Endothelial cell of umbilical vein (primary cell): ENCODE measurements around the gene PCBD1. TPM values are rescaled to one million over a fixed set of nuclear protein-coding genes. Genes with fewer than 3 reads are reported as not detected.

ENCODE experiments used
- BruUV-seq: library from RNA; stranded (reverse); fragments of 400-500 nt; replicated peaks from 2 replicates; lab custom pipeline; 2021; lab: Mats Ljungman, UMichigan
- CTCF ChIA-PET: fragments of 300-600, 350-600 bp; sonication (Branson Sonifier 250); formaldehyde crosslinking; loops from one replicate; lab custom pipeline; 2021; ENCODE audit warnings: antibody characterized with exemption, inconsistent platforms; lab: Charles Lee
- POLR2A ChIA-PET: fragments of 300-600, 350-600 bp; sonication (Branson Sonifier 250); formaldehyde crosslinking; loops from one replicate; lab custom pipeline; 2021; ENCODE audit warnings: antibody characterized with exemption, inconsistent platforms; lab: Charles Lee
- DNase-seq: peaks from one replicate; pipeline ENCODE4 v3.0.0-alpha.2; 2011; ENCODE audit warnings: low read depth, low spot score
- FAIRE-seq: peaks from 2 replicates; lab custom pipeline; 2011; peaks lifted over from hg19 to GRCh38; lab: Jason Lieb, UNC
- H2AFZ ChIP-seq: 2 replicates; pipeline ENCODE4 v1.6.0; 2012; ENCODE audit warnings: low read depth, low read length, control low read depth, inconsistent platforms
- H3K27ac ChIP-seq: 2 replicates; pipeline ENCODE4 v1.5.1; 2011; ENCODE audit warnings: low read depth, mild to moderate bottlenecking, control low read depth, low read length, moderate library complexity; ENCODE audit not compliant: insufficient read depth
- H3K27me3 ChIP-seq, 2 experiments: 2 replicates each; pipeline versions ENCODE4 v1.6.0 to v1.6.1; 2011; ENCODE audit warnings: low read length in 2 of 2, mixed read lengths in 1 of 2; ENCODE audit not compliant: control insufficient read depth in 2 of 2, insufficient read depth in 2 of 2
- H3K36me3 ChIP-seq, 2 experiments: 2 replicates in 1 of 2; 3 replicates in 1 of 2; pipeline ENCODE4 v1.5.1; 2011; ENCODE audit warnings: low read length in 2 of 2, mild to moderate bottlenecking in 1 of 2, moderate library complexity in 1 of 2; ENCODE audit not compliant: control insufficient read depth in 2 of 2, insufficient read depth in 2 of 2; ENCODE audit errors: extremely low read depth in 1 of 2
- H3K4me1 ChIP-seq: 3 replicates; pipeline ENCODE4 v1.5.1; 2011; ENCODE audit warnings: mild to moderate bottlenecking, low read length; ENCODE audit not compliant: control insufficient read depth, insufficient read depth; ENCODE audit errors: extremely low read depth
- H3K4me2 ChIP-seq: 2 replicates; pipeline ENCODE4 v1.6.1; 2011; ENCODE audit warnings: low read length, control low read depth, mixed read lengths; ENCODE audit not compliant: insufficient read depth
- H3K4me3 ChIP-seq, 3 experiments: fragments of 200-600 bp in 1 of 3; sonication (generic), shearing (Covaris generic) in 1 of 3; replicated peaks in 1 of 3; 2 replicates each; pipeline ENCODE4 v1.5.1; 2011 to 2016; ENCODE audit warnings: control low read depth in 3 of 3, low read length in 3 of 3, mild to moderate bottlenecking in 2 of 3, inconsistent platforms in 1 of 3, low read depth in 1 of 3, moderate library complexity in 1 of 3; ENCODE audit not compliant: insufficient read depth in 1 of 3
- H3K79me2 ChIP-seq: 2 replicates; pipeline ENCODE4 v1.6.0; 2012; ENCODE audit warnings: low read length, inconsistent platforms; ENCODE audit not compliant: control insufficient read depth, insufficient read depth
- H3K9ac ChIP-seq: replicated peaks from 2 replicates; pipeline ENCODE3; 2011; ENCODE audit warnings: low read length, control low read depth; ENCODE audit not compliant: insufficient read depth; ENCODE audit errors: extremely low read depth
- H3K9me1 ChIP-seq: replicated peaks from 3 replicates; pipeline ENCODE4 v1.6.0; 2011; ENCODE audit warnings: mild to moderate bottlenecking, low read length; ENCODE audit not compliant: control insufficient read depth, insufficient read depth; ENCODE audit errors: extremely low read depth
- H3K9me3 ChIP-seq: replicated peaks from 2 replicates; pipeline ENCODE4 v1.5.1; 2012; ENCODE audit warnings: low read length, inconsistent platforms; ENCODE audit not compliant: control insufficient read depth, insufficient read depth
- H4K20me1 ChIP-seq: replicated peaks from 2 replicates; pipeline ENCODE3; 2011; ENCODE audit warnings: mild to moderate bottlenecking, low read length; ENCODE audit not compliant: control insufficient read depth, insufficient read depth; ENCODE audit errors: extremely low read depth
- EZH2 ChIP-seq: IDR thresholded peaks from 2 replicates; pipeline ENCODE4 v1.6.1; 2012; ENCODE audit warnings: borderline replicate concordance, low read depth, mild to moderate bottlenecking, moderate library complexity, low read length, inconsistent platforms; ENCODE audit not compliant: severe bottlenecking
- FOS ChIP-seq: IDR thresholded peaks from 2 replicates; pipeline ENCODE4 v1.6.1; 2011; ENCODE audit warnings: mild to moderate bottlenecking, low read length, moderate library complexity, borderline replicate concordance; ENCODE audit not compliant: insufficient read depth
- GATA2 ChIP-seq: IDR thresholded peaks from 2 replicates; pipeline ENCODE4 v1.7.0; 2011; ENCODE audit warnings: low read depth, mild to moderate bottlenecking, moderate library complexity, mixed read lengths, low read length; ENCODE audit not compliant: insufficient read length, insufficient read depth
- JUN ChIP-seq: IDR thresholded peaks from 2 replicates; pipeline ENCODE4 v1.6.1; 2011; ENCODE audit warnings: borderline replicate concordance, low read depth; ENCODE audit not compliant: insufficient read length, insufficient read depth
- MYC ChIP-seq: IDR thresholded peaks from one replicate; pipeline ENCODE4 v1.6.1; 2011; ENCODE audit warnings: mild to moderate bottlenecking, low read depth, low read length
- POLR2A ChIP-seq: IDR thresholded peaks from 2 replicates; pipeline ENCODE4 v1.6.1; 2012; ENCODE audit warnings: low read depth, mild to moderate bottlenecking, control low read depth, low read length
- POLR2AphosphoS5 ChIP-seq: IDR thresholded peaks from 2 replicates; pipeline ENCODE4 v1.6.1; 2012; ENCODE audit warnings: low read depth, mild to moderate bottlenecking, control low read depth, low read length, moderate library complexity; ENCODE audit not compliant: insufficient read depth
- dilution Hi-C: fragments of 300-500 bp; cut with MboI; formaldehyde crosslinking; loops from one replicate; pipeline ENCODE4 v1.15.0; 2019; ENCODE audit warnings: low sequenced_read_pairs; ENCODE audit not compliant: extremely low pct_ligation_motif_present
- intact Hi-C: fragments of 100-400 bp; cut with micrococcal nuclease; formaldehyde crosslinking; loops from one replicate; pipeline ENCODE4 v1.10.0; 2022
- polyA plus RNA-seq, 4 experiments: library from polyadenylated mRNA; depleted of rRNA in 3 of 4; stranded (reverse) in 3 of 4; unstranded in 1 of 4; fragments of >200 nt; gene quantifications; 2 replicates each; pipeline versions ENCODE4 v1.2.1 to v1.2.3, GENCODE V29; 2011 to 2012; ENCODE audit warnings: missing spikeins in 1 of 4
- total RNA-seq: library from RNA; stranded (reverse); gene quantifications from 2 replicates; pipeline ENCODE4 v1.2.3, GENCODE V29; 2021
- TF ChIP-seq, protein P1 (sequence below): IDR thresholded peaks from 2 replicates; pipeline ENCODE4 v1.6.1; 2011; ENCODE audit not compliant: insufficient read depth, insufficient read length
- TF ChIP-seq, protein P2 (sequence below), 2 donors: IDR thresholded peaks; 1 replicate in 1 of 2; 2 replicates in 1 of 2; pipeline ENCODE4 v1.5.1; 2011; ENCODE audit warnings: low read length in 2 of 2, mild to moderate bottlenecking in 2 of 2, moderate library complexity in 2 of 2, control low read depth in 1 of 2, inconsistent platforms in 1 of 2, low read depth in 1 of 2; ENCODE audit not compliant: insufficient read depth in 1 of 2; ENCODE audit errors: extremely low read depth in 1 of 2

The PCBD1 gene
- total and polyA plus RNA-seq, 2 donors (not counting 3 experiments of a cell fraction or from before 2014, with no cell fraction given), result 95.7 to 113 TPM

DNA sequence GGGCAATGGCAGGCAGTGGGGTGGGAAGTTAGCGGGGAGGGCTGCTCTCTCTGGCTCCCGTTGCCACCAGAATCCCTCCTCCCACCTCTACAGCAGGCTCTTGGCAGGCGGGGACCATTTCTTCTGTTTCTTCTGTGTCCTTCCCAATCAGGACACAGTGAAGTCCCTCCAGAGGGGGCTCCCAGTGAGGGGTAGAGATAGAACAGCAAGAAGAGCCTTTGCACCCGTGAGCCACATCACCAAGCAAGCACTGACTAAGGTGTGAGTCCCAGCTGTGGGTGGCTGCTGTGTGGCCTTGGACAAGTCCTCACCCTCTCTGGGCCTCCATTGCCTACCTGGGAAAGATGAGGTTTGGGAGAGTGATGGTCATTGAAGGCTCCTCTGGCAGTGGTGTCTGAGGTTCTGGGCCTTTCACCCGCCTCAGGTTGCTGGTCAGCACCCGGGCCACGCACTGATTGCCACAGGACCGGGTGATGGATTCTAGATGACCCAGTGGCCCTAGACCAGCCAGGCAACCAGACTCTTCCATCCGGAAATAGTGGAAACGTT is 26.0 kb upstream of the PCBD1 start:
- no peak overlapping the region for H3K4me3 ChIP-seq
- no peaks in the 10 kb centered on the region for H3K4me1 ChIP-seq
- H3K36me3 ChIP-seq, result no peaks in the 10 kb centered on the region
- intact Hi-C loops, result no loop called here
- POLR2A ChIA-PET, result no interaction called here
- DNase-seq (no peak), FAIRE-seq (no peak)
- no peaks in the 10 kb centered on the region for H3K9me3 ChIP-seq
- no peaks in the 10 kb centered on the region for H4K20me1 ChIP-seq
- no peak overlapping the region for H3K4me2 ChIP-seq
- no peak overlapping the region for H3K9ac ChIP-seq
- H3K9me1 ChIP-seq, result no peaks in the 10 kb centered on the region
- H3K79me2 ChIP-seq, result no peaks in the 10 kb centered on the region
- dilution Hi-C loops, result no loop called here
- H3K27ac ChIP-seq, result no peak overlapping the region
- BruUV-seq, result no TSS peak
- CTCF ChIA-PET, result interaction anchor here (3.6 kb wide), 1 partner anchor 11 kb away, joined by 15 read pairs; no protein-coding TSS in a partner anchor
- H2AFZ ChIP-seq, result no peak overlapping the region
- H3K27me3 ChIP-seq, result peaks cover 0 to 10% of the 10 kb centered on the region in 2 experiments
- TF ChIP-seq FOS (no peak), GATA2 (no peak), JUN (no peak), MYC (no peak), EZH2 (no peak), POLR2A (no peak), POLR2AphosphoS5 (no peak)
- TF ChIP-seq, protein P1, sequence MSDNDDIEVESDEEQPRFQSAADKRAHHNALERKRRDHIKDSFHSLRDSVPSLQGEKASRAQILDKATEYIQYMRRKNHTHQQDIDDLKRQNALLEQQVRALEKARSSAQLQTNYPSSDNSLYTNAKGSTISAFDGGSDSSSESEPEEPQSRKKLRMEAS, result no peak
- TF ChIP-seq, protein P2, sequence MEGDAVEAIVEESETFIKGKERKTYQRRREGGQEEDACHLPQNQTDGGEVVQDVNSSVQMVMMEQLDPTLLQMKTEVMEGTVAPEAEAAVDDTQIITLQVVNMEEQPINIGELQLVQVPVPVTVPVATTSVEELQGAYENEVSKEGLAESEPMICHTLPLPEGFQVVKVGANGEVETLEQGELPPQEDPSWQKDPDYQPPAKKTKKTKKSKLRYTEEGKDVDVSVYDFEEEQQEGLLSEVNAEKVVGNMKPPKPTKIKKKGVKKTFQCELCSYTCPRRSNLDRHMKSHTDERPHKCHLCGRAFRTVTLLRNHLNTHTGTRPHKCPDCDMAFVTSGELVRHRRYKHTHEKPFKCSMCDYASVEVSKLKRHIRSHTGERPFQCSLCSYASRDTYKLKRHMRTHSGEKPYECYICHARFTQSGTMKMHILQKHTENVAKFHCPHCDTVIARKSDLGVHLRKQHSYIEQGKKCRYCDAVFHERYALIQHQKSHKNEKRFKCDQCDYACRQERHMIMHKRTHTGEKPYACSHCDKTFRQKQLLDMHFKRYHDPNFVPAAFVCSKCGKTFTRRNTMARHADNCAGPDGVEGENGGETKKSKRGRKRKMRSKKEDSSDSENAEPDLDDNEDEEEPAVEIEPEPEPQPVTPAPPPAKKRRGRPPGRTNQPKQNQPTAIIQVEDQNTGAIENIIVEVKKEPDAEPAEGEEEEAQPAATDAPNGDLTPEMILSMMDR (IDR thresholded peaks at IDR 0.05; ENCODE audit: extremely low read depth in 1 of 2, insufficient read depth in 1 of 2, low read depth in 1 of 2, low read length in 2 of 2), result no peak
